HG03442 (cell line): ENCODE measurements around the gene ENOX2.
A peak's percentile ranks its signal among the peaks of the same experiment; 100 is the strongest.

Experiments used
- ATAC-seq: cut with Tn5 transposase; IDR thresholded peaks from one replicate; pipeline ENCODE4 v1.9.1; 2021; ENCODE audit warnings: mild to moderate bottlenecking, moderate library complexity; ENCODE audit not compliant: unreplicated experiment

ENOX2 gene

GRCh38 chrX:130645955-130646583 is 256.9 kb downstream of the ENOX2 start:
- no peak for ATAC-seq

- ATAC-seq, result no peak
Observed at GRCh38 chrX:130637591-130637990, 265.4 kb downstream of the ENOX2 start.

- no peak for ATAC-seq
Observed at GRCh38 chrX:130636277-130636676, 266.7 kb downstream of the ENOX2 start.

- no peak for ATAC-seq
Observed at GRCh38 chrX:130631011-130631410, 272.0 kb downstream of the ENOX2 start.

- ATAC-seq, result no peak
Observed at GRCh38 chrX:130628516-130628915, 274.5 kb downstream of the ENOX2 start.

- no peak for ATAC-seq
Observed at GRCh38 chrX:130626521-130626920, 276.5 kb downstream of the ENOX2 start.

- no peak for ATAC-seq
Observed at GRCh38 chrX:130625386-130625785, 277.6 kb downstream of the ENOX2 start.

- no peak for ATAC-seq
Observed at GRCh38 chrX:130623518-130623917, 279.5 kb downstream of the ENOX2 start.

GRCh38 chrX:130615941-130616340 is 287.1 kb downstream of the ENOX2 start:
- no peak for ATAC-seq

GRCh38 chrX:130607431-130607830 is 295.6 kb downstream of the ENOX2 start:
- ATAC-seq, result no peak

GRCh38 chrX:130606425-130606824 is 296.6 kb downstream of the ENOX2 start:
- no peak for ATAC-seq

- ATAC-seq, result no peak
Observed at GRCh38 chrX:130604882-130605281, 298.1 kb downstream of the ENOX2 start.

GRCh38 chrX:130594453-130594916 is 308.5 kb downstream of the ENOX2 start:
- no peak for ATAC-seq

- no peak for ATAC-seq
Observed at GRCh38 chrX:130593911-130594310, 309.1 kb downstream of the ENOX2 start.

- ATAC-seq, result no peak
Observed at GRCh38 chrX:130592204-130592603, 310.8 kb downstream of the ENOX2 start.

GRCh38 chrX:130578906-130579305 is 324.1 kb downstream of the ENOX2 start:
- no peak for ATAC-seq

- ATAC-seq, result no peak
Observed at GRCh38 chrX:130577431-130577830, 325.6 kb downstream of the ENOX2 start.

GRCh38 chrX:130575831-130576389 is 327.1 kb downstream of the ENOX2 start:
- peak; percentile 90 for ATAC-seq
